GM23338 (cell line): ENCODE measurements around the gene KIAA1549.

ENCODE experiments used
- CREB1 ChIP-seq: fragments of 250-450 bp; sonication (Bioruptor Pico); IDR thresholded peaks from 2 replicates; pipeline ENCODE4 v1.5.0; 2020; ENCODE audit warnings: low read depth, mild to moderate bottlenecking, moderate library complexity
- CTCF ChIP-seq, 2 experiments: fragments of 200-600 bp in 1 of 2; sonication (generic) in 1 of 2; conservative IDR thresholded peaks; 2 replicates each; pipeline versions ENCODE4 v1.5.1 to v1.6.1; 2016 to 2017; ENCODE audit warnings: antibody characterized with exemption in 2 of 2, low read depth in 2 of 2, mild to moderate bottlenecking in 2 of 2, moderate library complexity in 1 of 2
- ETS1 ChIP-seq: IDR thresholded peaks from 2 replicates; pipeline ENCODE4 v1.6.1; 2016; ENCODE audit warnings: antibody characterized with exemption
- EZH2 ChIP-seq: fragments of 200-600 bp; sonication (generic); IDR thresholded peaks from one replicate; pipeline ENCODE4 v1.8.0; 2017; ENCODE audit warnings: antibody characterized with exemption, mild to moderate bottlenecking, low read depth; ENCODE audit not compliant: unreplicated experiment
- EZH2phosphoT487 ChIP-seq: fragments of 200-600 bp; sonication (generic); IDR thresholded peaks from one replicate; pipeline ENCODE4 v1.8.1; 2018; ENCODE audit warnings: antibody characterized with exemption; ENCODE audit not compliant: unreplicated experiment
- POLR2AphosphoS5 ChIP-seq: IDR thresholded peaks from 2 replicates; pipeline ENCODE4 v1.6.1; 2016; ENCODE audit warnings: antibody characterized with exemption, low read depth
- REST ChIP-seq: IDR thresholded peaks from one replicate; pipeline ENCODE4 v1.6.1; 2018; ENCODE audit warnings: antibody characterized with exemption; ENCODE audit not compliant: unreplicated experiment
- ZNF462 ChIP-seq: fragments of 250-450 bp; sonication (Bioruptor Pico); IDR thresholded peaks from 2 replicates; pipeline ENCODE4 v1.5.0; 2020; ENCODE audit warnings: mild to moderate bottlenecking, moderate library complexity

GRCh38 chr7:138970952-138971351 is 10.2 kb downstream of the KIAA1549 start:
- no peak for TF ChIP-seq CTCF (conservative IDR thresholded peaks at IDR 0.05; ENCODE audit: low read depth in 2 of 2)
- no peak for TF ChIP-seq EZH2phosphoT487
- TF ChIP-seq POLR2AphosphoS5: no peak
- TF ChIP-seq CREB1: no peak
- no peak for TF ChIP-seq ETS1
- no peak for TF ChIP-seq EZH2
- TF ChIP-seq REST: no peak
- no peak for TF ChIP-seq ZNF462 (CRISPR knock-in tag)
